GM18870 (cell line): ENCODE measurements around the gene FSD1.
"Not testable (repeated sequence)": the region's sequence is repeated elsewhere in the genome, so short reads cannot be mapped to it uniquely, and the experiment has no call there.

Experiments used
- ATAC-seq: cut with Tn5 transposase; IDR thresholded peaks from one replicate; pipeline ENCODE4 v1.9.1; 2021; ENCODE audit warnings: moderate library complexity; ENCODE audit not compliant: unreplicated experiment

FSD1 gene

GRCh38 chr19:4304538-4305256, at the start of gene FSD1:
Gene FSD1 (plus strand): TSS chr19:4304598. CDS start chr19:4304747, 149 bp downstream.
- no peak for ATAC-seq

DNA sequence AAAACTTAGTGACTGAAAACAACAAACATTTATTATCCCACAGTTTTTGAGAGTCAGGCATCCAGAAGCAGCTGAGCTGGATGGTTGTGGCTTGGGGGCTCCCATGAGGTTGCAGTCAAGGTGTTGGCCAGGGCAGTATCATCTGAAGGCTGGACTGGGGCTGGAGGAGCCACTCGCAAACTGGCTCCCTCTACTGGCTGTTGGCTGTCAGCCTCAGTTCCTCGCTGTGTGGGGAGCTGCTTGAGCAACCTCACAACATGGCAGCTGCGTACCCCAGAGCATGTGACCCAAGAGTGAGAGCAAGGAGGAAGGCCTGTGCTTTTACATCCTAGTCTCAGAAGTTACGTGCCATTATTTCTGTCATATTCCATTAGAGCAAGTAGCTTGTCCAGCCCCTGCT, 47.8 kb upstream of the FSD1 start:
- ATAC-seq, result no peak

- ATAC-seq, result no peak
These were observed 47.4 kb upstream of the FSD1 start for GRCh38 chr19:4257025-4257424.

GRCh38 chr19:4258181-4258580, 46.2 kb upstream of the FSD1 start:
- no peak for ATAC-seq

- ATAC-seq, result no peak
These were observed 43.7 kb upstream of the FSD1 start for GRCh38 chr19:4260613-4261191.

DNA sequence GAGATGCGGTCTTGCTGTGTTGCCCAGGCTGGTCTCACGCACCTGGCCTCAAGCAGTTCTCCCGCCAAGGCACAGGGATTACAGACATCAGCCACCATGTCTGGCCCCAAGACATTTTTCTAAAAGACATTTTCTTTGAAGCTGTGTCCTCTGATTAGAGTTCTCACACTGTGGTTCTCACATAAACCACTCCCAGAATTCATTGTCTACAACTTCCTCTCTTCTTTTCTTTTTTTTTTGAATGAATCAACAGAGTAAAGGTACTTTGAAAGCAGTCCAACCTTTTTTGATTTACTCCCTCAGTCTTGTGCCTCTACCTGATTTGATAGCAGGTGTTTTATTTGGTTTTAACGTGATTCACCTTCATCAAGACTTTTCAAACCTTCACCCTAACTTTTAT, 39.6 kb upstream of the FSD1 start:
- no peak for ATAC-seq

DNA sequence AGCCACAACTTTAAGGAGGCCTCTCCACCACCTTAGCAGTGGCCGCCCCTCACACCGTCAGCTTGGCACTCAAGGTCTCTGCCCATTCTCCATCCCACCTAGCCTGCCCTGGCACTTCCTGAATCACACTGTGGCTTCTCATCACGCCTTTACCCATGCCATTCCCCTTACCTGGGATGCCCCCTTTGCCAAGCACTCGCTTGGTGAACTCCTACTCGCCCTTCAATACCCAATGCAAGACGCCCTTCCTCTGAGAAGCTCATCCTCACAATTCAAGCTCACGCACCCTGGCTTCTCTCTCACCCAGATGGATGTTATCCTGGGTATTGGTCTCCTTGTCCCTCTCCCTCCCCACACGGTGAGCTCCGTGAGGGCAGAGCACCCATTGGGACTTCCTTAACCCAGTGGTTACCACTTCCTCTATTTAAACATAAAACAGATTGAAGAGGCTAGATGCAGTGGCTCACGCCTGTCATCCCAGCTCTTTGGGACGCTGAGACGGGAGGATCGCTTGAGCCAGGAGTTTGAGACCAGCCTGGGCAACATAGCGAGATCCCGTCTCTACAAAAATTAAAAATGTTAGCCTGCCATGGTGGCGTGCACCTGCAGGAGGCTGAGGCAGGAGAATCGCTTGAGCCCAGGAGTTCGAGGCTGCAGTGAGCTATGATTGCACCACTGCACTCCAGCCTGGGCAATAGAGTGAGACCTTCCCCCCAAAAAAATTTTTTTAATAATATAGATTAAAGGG, 38.0 kb upstream of the FSD1 start:
- ATAC-seq, result no peak

DNA sequence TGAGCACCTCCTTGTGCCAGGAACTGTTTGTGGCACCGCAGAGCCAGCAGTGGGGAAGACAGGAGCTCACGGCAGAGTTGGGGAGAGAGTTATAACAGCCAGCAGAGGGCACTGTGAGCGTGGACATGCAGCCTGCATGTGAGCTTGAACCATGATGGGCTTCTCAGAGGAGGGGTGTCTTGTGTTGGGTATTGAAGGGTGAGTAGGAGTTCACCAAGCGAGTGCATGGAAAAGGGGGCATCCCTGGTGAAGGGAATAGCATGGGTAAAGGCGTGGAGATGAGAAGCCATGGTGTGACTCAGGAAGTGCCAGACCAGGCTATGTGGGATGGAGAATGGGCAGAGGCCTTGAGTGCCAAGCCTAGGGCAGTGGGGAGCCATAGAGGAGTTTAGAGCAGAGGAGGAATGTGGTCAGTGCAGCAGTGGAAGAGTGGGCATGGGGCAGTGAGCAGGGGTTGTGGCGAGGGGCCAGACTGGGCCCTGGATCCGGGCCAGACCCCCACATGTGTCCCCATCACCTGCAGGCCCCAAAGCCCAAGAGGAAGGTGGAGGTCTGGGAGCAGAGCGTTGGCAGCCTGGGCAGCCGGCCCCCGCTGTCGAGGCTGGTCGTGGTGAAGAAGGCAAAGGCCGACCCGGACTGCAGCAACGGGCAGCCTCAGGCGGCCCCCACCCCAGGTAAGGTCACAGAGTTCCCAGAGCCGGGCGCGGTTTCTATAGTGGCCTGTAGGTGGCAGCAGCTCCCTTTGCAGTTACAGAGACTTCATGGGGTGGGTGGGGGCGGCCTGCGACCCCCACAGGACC, 37.1 kb upstream of the FSD1 start:
- no peak for ATAC-seq

DNA sequence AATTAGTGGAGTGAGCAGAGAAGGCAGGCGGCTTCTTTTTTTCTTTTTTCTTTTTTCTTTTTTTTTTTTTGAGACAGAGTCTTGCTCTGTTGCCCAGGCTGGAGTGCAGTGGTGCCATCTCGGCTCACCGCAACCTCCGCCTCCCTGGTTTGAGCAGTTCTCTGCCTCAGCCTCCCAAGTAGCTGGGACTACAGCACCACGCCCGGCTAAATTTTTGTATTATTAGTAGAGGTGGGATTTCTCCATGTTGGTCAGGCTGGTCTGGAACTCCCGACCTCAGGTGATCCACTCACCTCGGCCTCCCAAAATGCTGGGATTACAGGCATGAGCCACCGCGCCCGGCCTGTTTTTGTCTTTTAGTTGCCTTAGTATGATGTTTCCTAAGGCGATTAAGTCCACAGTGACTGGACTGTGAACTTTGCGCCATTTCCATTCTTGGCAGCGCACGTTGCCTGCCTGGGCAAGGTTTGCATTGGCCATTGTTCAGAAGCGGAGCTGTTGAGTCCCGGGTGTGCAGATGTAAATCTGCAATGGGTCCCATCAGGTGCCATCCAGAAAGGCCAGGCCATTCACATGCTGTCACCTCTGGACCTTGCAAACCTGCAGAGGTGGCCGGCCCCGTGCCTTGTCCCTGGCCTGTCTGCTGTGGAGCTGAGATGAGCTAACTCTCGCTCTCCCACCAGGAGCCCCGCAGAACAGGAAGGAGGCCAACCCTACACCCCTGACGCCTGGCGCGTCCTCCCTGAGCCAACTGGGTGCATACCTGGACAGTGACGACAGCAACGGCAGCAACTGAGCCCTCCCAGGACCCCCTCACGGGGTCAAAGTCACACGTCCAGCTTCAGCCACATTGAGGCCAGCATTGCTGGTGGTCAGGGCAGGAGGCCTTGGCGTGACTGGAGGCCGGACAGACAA, 36.2 kb upstream of the FSD1 start:
- no peak for ATAC-seq

- no peak for ATAC-seq
These were observed 35.5 kb upstream of the FSD1 start for GRCh38 chr19:4268816-4269430.

- no peak for ATAC-seq
These were observed 31.5 kb upstream of the FSD1 start for GRCh38 chr19:4272894-4273293.

DNA sequence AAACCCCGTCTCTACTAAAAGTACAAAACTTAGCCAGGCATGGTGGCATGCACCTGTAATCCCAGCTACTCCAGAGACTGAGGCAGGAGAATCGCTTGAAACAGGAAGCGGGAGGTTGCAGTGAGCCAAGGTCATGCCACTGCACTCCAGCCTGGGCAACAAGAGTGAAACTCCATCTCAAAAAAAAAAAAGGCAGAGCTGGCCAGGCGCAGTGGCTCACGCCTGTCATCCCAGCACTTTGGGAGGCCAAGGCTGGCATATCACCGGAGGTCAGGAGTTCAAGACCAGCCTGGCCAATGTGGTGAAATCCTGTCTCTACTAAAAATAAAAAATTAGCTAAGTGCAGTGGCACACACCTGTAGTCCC, 30.1 kb upstream of the FSD1 start:
- not testable (repeated sequence) for ATAC-seq

DNA sequence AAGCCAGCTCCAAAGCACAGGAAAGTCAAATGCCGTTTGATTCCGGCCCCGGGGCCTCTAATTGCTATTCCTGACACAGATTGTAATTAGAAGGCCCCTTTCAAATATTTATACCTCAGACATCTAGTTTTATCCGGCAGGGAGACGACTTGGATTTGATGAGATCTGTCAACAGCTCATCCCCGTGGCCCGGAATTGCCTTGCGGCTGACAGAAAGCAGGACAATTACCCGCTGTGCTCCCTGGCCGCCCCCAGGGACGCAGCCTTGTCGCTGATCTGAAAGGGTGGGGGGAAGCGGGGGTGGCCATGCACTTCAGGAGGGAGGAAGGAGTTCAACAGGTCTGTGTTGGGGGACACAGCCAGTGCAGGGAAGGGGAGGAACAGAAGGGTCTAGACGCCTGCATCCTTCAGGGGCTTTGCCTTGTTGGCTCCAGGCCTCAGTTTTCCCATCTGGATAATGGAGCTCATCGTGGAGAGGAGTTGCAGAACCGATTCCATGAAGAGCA, 27.2 kb upstream of the FSD1 start:
- ATAC-seq, result no peak

GRCh38 chr19:4278010-4278409, 26.4 kb upstream of the FSD1 start:
- ATAC-seq, result no peak

DNA sequence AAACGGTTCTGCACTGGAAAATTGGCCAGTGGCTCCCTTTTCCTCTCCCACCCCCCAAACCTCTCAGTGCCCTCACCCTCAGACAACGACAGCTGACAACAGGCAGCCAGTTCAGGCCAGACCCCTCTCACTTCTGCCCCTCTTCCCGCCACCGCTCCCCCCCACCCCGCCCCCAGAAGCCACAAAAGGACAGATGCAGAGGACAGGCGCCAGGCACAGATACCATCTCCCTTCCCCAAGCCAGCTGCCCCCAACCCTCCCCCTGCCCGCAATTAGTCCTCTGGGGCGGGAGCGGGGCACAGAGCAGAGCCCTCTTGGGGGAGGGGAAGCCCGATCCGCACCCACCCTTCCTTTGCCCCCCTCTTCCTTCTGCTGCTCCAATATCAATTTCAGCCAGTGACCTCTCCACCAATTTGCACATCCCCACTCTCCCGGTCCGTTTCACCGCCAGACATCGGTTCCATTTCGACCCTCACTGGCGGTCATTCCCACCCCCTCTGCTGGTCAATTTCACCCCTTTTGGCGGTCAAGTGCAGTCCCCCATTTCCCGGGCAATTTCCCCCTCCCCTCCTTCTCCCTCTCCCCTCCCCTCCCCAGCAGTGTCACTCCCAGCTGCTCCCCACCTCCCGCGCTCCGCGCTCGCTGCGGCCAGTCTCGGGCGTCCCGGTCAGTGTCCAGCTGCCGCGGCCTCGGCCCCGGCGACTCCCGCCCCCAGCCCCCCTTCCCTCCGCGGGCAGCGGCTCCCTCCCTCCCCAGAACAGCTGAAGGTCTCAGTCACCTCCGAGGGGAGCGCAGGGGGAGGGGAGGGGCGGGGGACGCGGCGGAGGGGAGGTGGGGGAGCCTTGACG, 25.8 kb upstream of the FSD1 start, which contains the start of gene SHD:
TSS of gene SHD (plus strand) at position 848 of the 848 bp plus-strand sequence. CDS start 798 bp downstream, outside the sequence.
- ATAC-seq, result no peak

GRCh38 chr19:4279267-4279529, 25.2 kb upstream of the FSD1 start:
- ATAC-seq, result no peak

DNA sequence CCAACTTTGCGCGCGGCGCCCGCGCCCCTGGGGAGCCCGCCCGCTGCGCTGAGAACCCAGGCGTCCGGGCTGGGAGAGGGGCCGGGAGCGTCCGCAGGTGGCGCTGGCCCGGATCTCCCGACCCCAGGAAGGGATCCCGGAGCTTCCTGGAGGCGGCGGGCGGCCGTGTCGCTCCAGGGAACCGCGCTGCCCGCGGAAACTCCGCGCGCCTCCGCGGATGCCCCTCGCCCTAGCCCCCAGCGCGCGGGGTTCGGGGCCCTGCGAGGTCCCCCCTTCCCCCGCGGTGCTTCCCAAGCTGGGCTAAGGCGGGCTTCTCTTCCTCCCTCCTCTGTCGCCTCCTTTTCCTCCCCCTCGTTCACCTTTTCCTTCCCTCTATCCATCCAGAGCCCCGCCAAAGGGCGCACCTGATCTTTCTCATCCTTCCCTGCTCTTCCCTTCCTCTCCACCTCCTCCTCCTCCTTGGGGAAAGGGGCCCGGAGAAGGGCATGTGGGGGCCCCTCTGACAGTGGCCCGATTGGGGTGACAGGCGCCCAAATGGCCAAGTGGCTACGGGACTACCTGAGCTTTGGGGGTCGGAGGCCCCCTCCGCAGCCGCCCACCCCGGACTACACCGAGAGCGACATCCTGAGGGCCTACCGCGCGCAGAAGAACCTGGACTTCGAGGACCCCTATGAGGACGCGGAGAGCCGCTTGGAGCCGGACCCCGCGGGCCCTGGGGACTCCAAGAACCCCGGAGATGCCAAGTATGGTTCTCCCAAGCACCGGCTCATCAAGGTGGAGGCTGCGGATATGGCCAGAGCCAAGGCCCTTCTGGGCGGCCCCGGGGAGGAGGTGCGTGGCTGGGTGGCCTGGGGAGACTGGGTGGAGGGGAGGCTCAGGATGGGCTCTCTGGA, 24.6 kb upstream of the FSD1 start:
- ATAC-seq, result no peak
